K562 (cell line): ENCODE measurements around the gene ZNF236. TPM values are rescaled to one million over a fixed set of nuclear protein-coding genes. Genes with fewer than 3 reads are reported as not detected.
A peak's percentile ranks its signal among the peaks of the same experiment; 100 is the strongest.

ENCODE experiments used
- ATAC-seq: fragments of 200-7000 bp; cut with Tn5 transposase; 3 replicates; pipeline ENCODE4 v1.9.1; 2020; ENCODE audit warnings: moderate library complexity
- BruUV-seq: library from RNA; stranded (reverse); fragments of 400-500 nt; replicated peaks from 2 replicates; lab custom pipeline; 2021; lab: Mats Ljungman, UMichigan
- CTCF ChIA-PET: fragments of 300-600 bp; formaldehyde crosslinking; extraction: SDS; loops from one replicate; lab custom pipeline; 2021; ENCODE audit warnings: low intra/inter-chr PET ratio; lab: Yijun Ruan, JAX
- POLR2A ChIA-PET: fragments of 300-600, 350-650 bp; sonication (Branson Sonifier 250); formaldehyde crosslinking; extraction: SDS; loops from one replicate; lab custom pipeline; 2021; ENCODE audit warnings: antibody characterized with exemption, inconsistent platforms; lab: Yijun Ruan, JAX
- DNase-seq, 4 experiments: peaks; one replicate each; pipeline versions ENCODE4 v3.0.0 to v3.0.0-alpha.2; 2011 to 2018; ENCODE audit warnings: low spot score in 3 of 4, mixed read lengths in 3 of 4; ENCODE audit errors: extremely low read depth in 1 of 4
- FAIRE-seq: peaks from 2 replicates; lab custom pipeline; 2011; peaks lifted over from hg19 to GRCh38; lab: Jason Lieb, UNC
- H2AFZ ChIP-seq: 2 replicates; pipeline ENCODE4 v1.6.0; 2011; ENCODE audit warnings: low read depth, low read length, control low read depth, inconsistent platforms
- H3K27ac ChIP-seq: fragments of 200-600 bp; 3 replicates; pipeline ENCODE4 v1.8.0; 2011; ENCODE audit warnings: low read depth, mild to moderate bottlenecking, control low read depth, inconsistent platforms, low read length, moderate library complexity, mixed read lengths; ENCODE audit errors: extremely low read depth
- H3K27me3 ChIP-seq, 2 experiments: fragments of 300-600 bp in 1 of 2; 2 replicates in 1 of 2; 3 replicates in 1 of 2; pipeline versions ENCODE4 v1.6.0 to v1.8.0; 2011; ENCODE audit warnings: inconsistent platforms in 2 of 2, low read length in 2 of 2, mild to moderate bottlenecking in 1 of 2, mixed read lengths in 1 of 2, moderate library complexity in 1 of 2; ENCODE audit not compliant: control insufficient read depth in 2 of 2, insufficient read depth in 2 of 2
- H3K36me3 ChIP-seq: fragments of 300-600 bp; 3 replicates; pipeline ENCODE4 v1.8.0; 2011; ENCODE audit warnings: mild to moderate bottlenecking, low read length, inconsistent platforms; ENCODE audit not compliant: control insufficient read depth, insufficient read depth
- H3K4me1 ChIP-seq, 2 experiments: fragments of 200-600 bp in 1 of 2; replicated peaks in 1 of 2; 2 replicates in 1 of 2; 3 replicates in 1 of 2; pipeline versions ENCODE4 v1.5.1 to v1.8.0; 2011; ENCODE audit warnings: inconsistent platforms in 2 of 2, low read length in 2 of 2, mild to moderate bottlenecking in 1 of 2, mixed read lengths in 1 of 2, moderate library complexity in 1 of 2; ENCODE audit not compliant: control insufficient read depth in 2 of 2, insufficient read depth in 2 of 2
- H3K4me2 ChIP-seq: 2 replicates; pipeline ENCODE4 v1.6.1; 2011; ENCODE audit warnings: low read length, control low read depth, inconsistent platforms, mixed read lengths; ENCODE audit not compliant: insufficient read depth
- H3K4me3 ChIP-seq: fragments of 200-600 bp; sonication (generic), shearing (Covaris generic); 2 replicates; pipeline ENCODE4 v1.5.1; 2016; ENCODE audit warnings: control low read depth, inconsistent platforms
- H3K79me2 ChIP-seq: fragments of 200-600 bp; 3 replicates; pipeline ENCODE4 v1.8.0; 2011; ENCODE audit warnings: low read length, inconsistent platforms; ENCODE audit not compliant: control insufficient read depth, insufficient read depth
- H3K9ac ChIP-seq, 2 experiments: 2 replicates each; pipeline versions ENCODE4 v1.6.0 to v1.6.1; 2011; ENCODE audit warnings: low read depth in 2 of 2, low read length in 2 of 2, control low read depth in 1 of 2, inconsistent platforms in 1 of 2, mild to moderate bottlenecking in 1 of 2, mixed read lengths in 1 of 2; ENCODE audit not compliant: insufficient read depth in 1 of 2
- H3K9me1 ChIP-seq: one replicate; pipeline ENCODE4 v1.6.0; 2011; ENCODE audit warnings: inconsistent platforms, mild to moderate bottlenecking, low read length, moderate library complexity; ENCODE audit not compliant: control insufficient read depth, insufficient read depth
- H3K9me3 ChIP-seq: replicated peaks from 2 replicates; pipeline ENCODE4 v1.5.1; 2011; ENCODE audit warnings: low read depth, low read length, inconsistent platforms; ENCODE audit not compliant: control insufficient read depth, insufficient read depth
- H4K20me1 ChIP-seq: replicated peaks from 2 replicates; pipeline ENCODE4 v1.6.1; 2011; ENCODE audit warnings: low read length, inconsistent platforms, mixed read lengths; ENCODE audit not compliant: control insufficient read depth, insufficient read depth
- ARID1B ChIP-seq: fragments of 450-650 bp; IDR thresholded peaks from 2 replicates; pipeline ENCODE4 v1.6.1; 2016; ENCODE audit warnings: antibody characterized with exemption, mild to moderate bottlenecking, inconsistent platforms
- CBFA2T2 ChIP-seq: fragments of 450-650 bp; conservative IDR thresholded peaks from 2 replicates; pipeline ENCODE4 v1.6.1; 2017; ENCODE audit warnings: mild to moderate bottlenecking
- CBFA2T3 ChIP-seq: fragments of 450-650 bp; IDR thresholded peaks from 2 replicates; pipeline ENCODE4 v1.6.1; 2017
- FOXK2 ChIP-seq, 2 experiments: fragments of 450-650 bp; IDR thresholded peaks in 1 of 2; conservative IDR thresholded peaks in 1 of 2; 2 replicates each; pipeline ENCODE4 v1.6.1; 2016; ENCODE audit warnings: low read depth in 2 of 2, mild to moderate bottlenecking in 1 of 2
- MAFF ChIP-seq: IDR thresholded peaks from 2 replicates; pipeline ENCODE4 v1.6.1; 2012; ENCODE audit warnings: low read length, improper control_type of control experiment
- MCM5 ChIP-seq: fragments of 450-650 bp; IDR thresholded peaks from 2 replicates; pipeline ENCODE4 v1.6.1; 2016; ENCODE audit warnings: low read depth
- NR2C1 ChIP-seq, 2 experiments: fragments of 450-650 bp; IDR thresholded peaks; 2 replicates each; pipeline ENCODE4 v1.6.1; 2017; ENCODE audit warnings: mild to moderate bottlenecking in 2 of 2, antibody characterized with exemption in 1 of 2, inconsistent platforms in 1 of 2, missing compliant biosample characterization in 1 of 2, missing genetic modification characterization in 1 of 2
- NR2F6 ChIP-seq: fragments of 450-650 bp; formaldehyde crosslinking; IDR thresholded peaks from 2 replicates; pipeline ENCODE4 v1.4.0; 2020; ENCODE audit warnings: mild to moderate bottlenecking
- SMAD2 ChIP-seq: fragments of 150-350 bp; IDR thresholded peaks from 2 replicates; pipeline ENCODE4 v1.6.1; 2014; ENCODE audit warnings: low read depth, mild to moderate bottlenecking, low read length
- TCF3 ChIP-seq: sonication (generic); formaldehyde crosslinking; IDR thresholded peaks from 2 replicates; pipeline ENCODE4 v1.4.0; 2020; ENCODE audit warnings: mild to moderate bottlenecking, missing genetic modification reagents
- TEAD4 ChIP-seq, 2 experiments: sonication (generic) in 1 of 2; formaldehyde crosslinking in 1 of 2; IDR thresholded peaks; 2 replicates each; pipeline versions ENCODE4 v1.6.1 to v1.8.0; 2012 to 2022; ENCODE audit warnings: borderline replicate concordance in 1 of 2, inconsistent platforms in 1 of 2, low read length in 1 of 2, mild to moderate bottlenecking in 1 of 2, missing genetic modification reagents in 1 of 2
- ZEB2 ChIP-seq: fragments of 450-650 bp; IDR thresholded peaks from 2 replicates; pipeline ENCODE4 v1.6.1; 2016
- ZNF239 ChIP-seq: fragments of 250-450 bp; sonication (Bioruptor Pico); IDR thresholded peaks from 2 replicates; pipeline ENCODE4 v1.4.0; 2020; ENCODE audit warnings: mild to moderate bottlenecking
- ZNF3 ChIP-seq: fragments of 250-450 bp; sonication (Bioruptor Pico); IDR thresholded peaks from 2 replicates; pipeline ENCODE4 v1.5.0; 2021; ENCODE audit warnings: mild to moderate bottlenecking, moderate library complexity
- WGBS: fragments of 100-300 bp; shearing (Covaris generic); methylation state at CpG from one replicate; pipeline ENCODE4 v1.1.6; 2016; ENCODE audit warnings: low coverage, mixed read lengths; ENCODE audit not compliant: insufficient coverage; ENCODE audit errors: missing lambda C conversion rate; 5-methylcytosine and 5-hydroxymethylcytosine counted together
- in situ Hi-C: fragments of 300-500 bp; cut with MboI; formaldehyde crosslinking; loops from 4 replicates; pipeline ENCODE4 v1.15.0; 2018; ENCODE audit warnings: inconsistent platforms, mixed read lengths
- intact Hi-C: fragments of 100-400 bp; cut with micrococcal nuclease; formaldehyde crosslinking; loops from 2 replicates; pipeline ENCODE4 v1.14.2; 2022
- polyA plus RNA-seq, 8 experiments: library from polyadenylated mRNA; depleted of rRNA in 4 of 8; stranded (reverse) in 5 of 8; unstranded in 3 of 8; fragments of >200 nt; fragmentation: Nextera tagmentation in 2 of 8; fragmentation: Illumina TruSeq in 1 of 8; extraction: Ambion mirVana in 2 of 8; extraction: Trizol in 1 of 8; gene quantifications; 2 replicates each; pipeline versions ENCODE4 v1.2.1 to v1.2.3, GENCODE V29; 2011 to 2014; ENCODE audit warnings: inconsistent platforms in 1 of 8, missing spikeins in 1 of 8
- total RNA-seq, 7 experiments: library from RNA; depleted of rRNA in 6 of 7; stranded (reverse); fragments of >200 nt in 6 of 7; fragmentation: Illumina TruSeq in 2 of 7; extraction: Trizol in 2 of 7; gene quantifications; 2 replicates each; pipeline versions ENCODE4 v1.2.1 to v1.2.3, GENCODE V29; 2011 to 2021; ENCODE audit warnings: low replicate concordance in 1 of 7
- TF ChIP-seq, protein P1 (sequence below): fragments of 250-450 bp; sonication (Bioruptor Pico); IDR thresholded peaks from 2 replicates; pipeline ENCODE4 v1.8.0; 2022; ENCODE audit warnings: inconsistent platforms
- TF ChIP-seq, protein P2 (sequence below): fragments of 250-450 bp; sonication (Bioruptor Pico); IDR thresholded peaks from 2 replicates; pipeline ENCODE4 v1.8.0; 2022; ENCODE audit warnings: moderate library complexity, mild to moderate bottlenecking, inconsistent platforms
- TF ChIP-seq, protein P3 (sequence below), 2 experiments: fragments of 450-650 bp; IDR thresholded peaks; 2 replicates each; pipeline ENCODE4 v1.6.1; 2016

ZNF236 gene
- total and polyA plus RNA-seq, 9 of the 15 experiments (the other 6 are each of a cell fraction or from before 2014, with no cell fraction given): 0.35 to 8.7 (median 3.4) TPM

- TF ChIP-seq, protein P1, sequence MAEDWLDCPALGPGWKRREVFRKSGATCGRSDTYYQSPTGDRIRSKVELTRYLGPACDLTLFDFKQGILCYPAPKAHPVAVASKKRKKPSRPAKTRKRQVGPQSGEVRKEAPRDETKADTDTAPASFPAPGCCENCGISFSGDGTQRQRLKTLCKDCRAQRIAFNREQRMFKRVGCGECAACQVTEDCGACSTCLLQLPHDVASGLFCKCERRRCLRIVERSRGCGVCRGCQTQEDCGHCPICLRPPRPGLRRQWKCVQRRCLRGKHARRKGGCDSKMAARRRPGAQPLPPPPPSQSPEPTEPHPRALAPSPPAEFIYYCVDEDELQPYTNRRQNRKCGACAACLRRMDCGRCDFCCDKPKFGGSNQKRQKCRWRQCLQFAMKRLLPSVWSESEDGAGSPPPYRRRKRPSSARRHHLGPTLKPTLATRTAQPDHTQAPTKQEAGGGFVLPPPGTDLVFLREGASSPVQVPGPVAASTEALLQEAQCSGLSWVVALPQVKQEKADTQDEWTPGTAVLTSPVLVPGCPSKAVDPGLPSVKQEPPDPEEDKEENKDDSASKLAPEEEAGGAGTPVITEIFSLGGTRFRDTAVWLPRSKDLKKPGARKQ (CRISPR knock-in tag): no peak
- no peak for TF ChIP-seq ZNF3
Measured at GRCh38 chr18:76827205-76828200, 5.1 kb downstream of the ZNF236 start (continued).

GRCh38 chr18:76834379-76834778 is 12.0 kb downstream of the ZNF236 start:
- H2AFZ ChIP-seq: peak overlapping the region; percentile 52
- intact Hi-C loops (no loop called here), in situ Hi-C loops (no loop called here)
- peak overlapping the region in 1 of 2 experiments; percentile 61; a peak in 2 of 4 replicates for H3K9ac ChIP-seq
- peak overlapping the region; percentile 79 for H3K4me2 ChIP-seq
- FAIRE-seq (peak; percentile 84), DNase-seq (peak in 1 of 4 experiments; percentile 55), ATAC-seq (peak; percentile 71)
- no peaks in the 10 kb centered on the region for H3K36me3 ChIP-seq
- H3K4me3 ChIP-seq: peak overlapping the region; percentile 32
- H3K9me3 ChIP-seq: no peaks in the 10 kb centered on the region
- H3K9me1 ChIP-seq: no peaks in the 10 kb centered on the region
- peak overlapping the region; percentile 83 for H3K27ac ChIP-seq
- no TSS peak for BruUV-seq
- ChIA-PET CTCF (no interaction called here), POLR2A (no interaction called here)
- H4K20me1 ChIP-seq: peaks cover 4% of the 10 kb centered on the region; the same call in 1 of the 2 replicates
- 11% methylated on average over 6 of the region's 6 CpGs for WGBS
- H3K27me3 ChIP-seq: no peaks in the 10 kb centered on the region
- H3K4me1 ChIP-seq: peaks cover 0 to 10% of the 10 kb centered on the region in 2 experiments; a peak in 3 of 5 replicates
- peaks cover 65% of the 10 kb centered on the region for H3K79me2 ChIP-seq
- peak; percentile 38 for TF ChIP-seq TEAD4 (IDR thresholded peaks at IDR 0.05; ENCODE audit: low read length)
- no peak for TF ChIP-seq TEAD4 (CRISPR knock-in tag; IDR thresholded peaks at IDR 0.05; ENCODE audit: borderline replicate concordance)
- TF ChIP-seq CBFA2T3: peak; percentile 60
- TF ChIP-seq TCF3: peak; percentile 52; the same call in 1 of the 2 replicates
- TF ChIP-seq, protein P2, sequence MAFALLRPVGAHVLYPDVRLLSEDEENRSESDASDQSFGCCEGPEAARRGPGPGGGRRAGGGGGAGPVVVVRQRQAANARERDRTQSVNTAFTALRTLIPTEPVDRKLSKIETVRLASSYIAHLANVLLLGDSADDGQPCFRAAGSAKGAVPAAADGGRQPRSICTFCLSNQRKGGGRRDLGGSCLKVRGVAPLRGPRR: no peak
- TF ChIP-seq NR2C1 (IDR thresholded peaks at IDR 0.05): no peak
- no peak for TF ChIP-seq NR2C1 (tag; IDR thresholded peaks at IDR 0.05)
- no peak for TF ChIP-seq MCM5
- TF ChIP-seq MAFF: no peak
- 0 out of 2 replicates have a peak, but pooled peaks have one; percentile 20 for TF ChIP-seq CBFA2T2
- TF ChIP-seq ZNF239 (CRISPR knock-in tag): no peak
- no peak for TF ChIP-seq NR2F6
- no peak for TF ChIP-seq FOXK2 (conservative IDR thresholded peaks at IDR 0.05 in 1 of 2, IDR thresholded peaks at IDR 0.05 in 1 of 2; ENCODE audit: low read depth in 2 of 2)
- no peak for TF ChIP-seq SMAD2
- TF ChIP-seq, protein P3, sequence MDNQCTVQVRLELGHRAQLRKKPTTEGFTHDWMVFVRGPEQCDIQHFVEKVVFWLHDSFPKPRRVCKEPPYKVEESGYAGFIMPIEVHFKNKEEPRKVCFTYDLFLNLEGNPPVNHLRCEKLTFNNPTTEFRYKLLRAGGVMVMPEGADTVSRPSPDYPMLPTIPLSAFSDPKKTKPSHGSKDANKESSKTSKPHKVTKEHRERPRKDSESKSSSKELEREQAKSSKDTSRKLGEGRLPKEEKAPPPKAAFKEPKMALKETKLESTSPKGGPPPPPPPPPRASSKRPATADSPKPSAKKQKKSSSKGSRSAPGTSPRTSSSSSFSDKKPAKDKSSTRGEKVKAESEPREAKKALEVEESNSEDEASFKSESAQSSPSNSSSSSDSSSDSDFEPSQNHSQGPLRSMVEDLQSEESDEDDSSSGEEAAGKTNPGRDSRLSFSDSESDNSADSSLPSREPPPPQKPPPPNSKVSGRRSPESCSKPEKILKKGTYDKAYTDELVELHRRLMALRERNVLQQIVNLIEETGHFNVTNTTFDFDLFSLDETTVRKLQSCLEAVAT (IDR thresholded peaks at IDR 0.05): 0 out of 4 replicates have a peak, but pooled peaks of 1 of the 2 experiments have one; percentile 45
- TF ChIP-seq ARID1B: peak; percentile 32; the same call in 1 of the 2 replicates
- no peak for TF ChIP-seq ZEB2
